A172 (cell line): Measurements from ENCODE around the gene AFG3L2. TPM values are rescaled to one million over a fixed set of nuclear protein-coding genes. Genes with fewer than 3 reads are reported as not detected.
A peak's percentile ranks its signal among the peaks of the same experiment; 100 is the strongest.
"Not testable (repeated sequence)": the region's sequence is repeated elsewhere in the genome, so short reads cannot be mapped to it uniquely, and the experiment has no call there.

Experiments used
- DNase-seq: peaks from one replicate; pipeline ENCODE4 v3.0.0-alpha.2; 2015; ENCODE audit warnings: low spot score
- total RNA-seq: library from RNA; depleted of rRNA; stranded (reverse); fragments of >200 nt; shearing (Covaris generic); gene quantifications from 2 replicates; pipeline ENCODE4 v1.2.3, GENCODE V29; 2014; rRNA removed

AFG3L2 gene
- 94.3 and 98.5 TPM in 2 replicates for total RNA-seq

DNA sequence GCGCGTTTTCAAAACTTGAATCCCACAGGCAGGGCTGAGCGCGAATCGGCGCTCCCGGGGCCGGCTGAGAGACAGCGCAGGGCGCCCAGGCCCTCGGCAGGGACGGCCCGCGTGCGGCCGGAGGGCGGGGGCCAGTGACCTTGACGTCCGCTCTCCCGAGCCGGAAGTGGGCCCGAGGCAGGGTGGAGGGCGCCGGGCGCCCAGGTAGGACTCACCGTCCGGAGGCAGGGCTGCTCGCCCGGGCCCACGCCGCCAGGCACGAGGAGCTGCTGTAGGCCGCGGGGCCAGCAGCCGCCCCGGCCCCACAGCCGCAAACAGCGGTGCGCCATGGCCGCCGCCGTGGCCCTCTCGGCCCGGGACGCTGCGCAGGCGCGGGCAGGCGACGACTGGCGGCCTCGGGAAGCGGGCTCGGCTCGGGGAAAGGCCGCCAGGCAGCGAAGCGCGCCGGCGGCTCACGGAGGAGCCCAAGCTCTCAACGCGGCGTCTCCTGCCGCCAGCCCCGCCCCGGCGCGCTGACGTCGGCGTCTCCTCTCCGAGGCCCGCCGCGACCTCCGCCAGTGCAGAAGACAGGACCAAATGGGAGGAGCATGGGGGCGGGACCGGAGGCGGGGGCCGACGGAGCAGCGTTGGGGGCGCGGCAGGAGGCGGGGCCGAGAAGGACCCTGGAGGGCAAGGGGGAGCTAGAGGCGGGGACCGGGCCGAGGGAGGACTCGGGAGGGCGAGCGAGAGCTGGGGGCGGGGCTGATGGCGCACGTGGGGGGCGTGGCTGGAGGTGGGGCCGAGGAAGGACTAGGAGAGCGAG is at the start of gene AFG3L2:
Gene AFG3L2, minus strand, starts transcription at position 474 of the 802 bp plus-strand sequence. Its CDS starts 145 bp downstream, at position 329.
- peak; percentile 97 for DNase-seq

DNA sequence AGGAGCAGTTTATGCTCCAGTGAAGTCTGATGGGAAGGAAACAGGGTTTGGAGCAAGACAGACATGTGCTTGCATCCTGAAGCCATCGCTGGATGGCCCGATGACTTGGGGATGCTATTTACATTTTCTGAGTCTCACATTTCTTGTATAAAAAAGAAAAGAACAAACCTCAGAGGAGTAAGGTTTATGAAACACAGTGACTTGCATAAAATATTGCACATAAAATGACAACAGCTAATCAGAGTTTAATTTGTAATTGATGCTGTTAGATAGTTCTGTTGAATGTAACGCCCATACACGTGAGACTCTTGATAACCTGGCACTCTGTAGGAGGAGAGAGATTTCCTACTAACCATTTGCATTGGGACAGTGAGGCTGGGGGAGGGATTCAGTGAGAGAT is 47.2 kb upstream of the AFG3L2 start:
- DNase-seq, result no peak

DNA sequence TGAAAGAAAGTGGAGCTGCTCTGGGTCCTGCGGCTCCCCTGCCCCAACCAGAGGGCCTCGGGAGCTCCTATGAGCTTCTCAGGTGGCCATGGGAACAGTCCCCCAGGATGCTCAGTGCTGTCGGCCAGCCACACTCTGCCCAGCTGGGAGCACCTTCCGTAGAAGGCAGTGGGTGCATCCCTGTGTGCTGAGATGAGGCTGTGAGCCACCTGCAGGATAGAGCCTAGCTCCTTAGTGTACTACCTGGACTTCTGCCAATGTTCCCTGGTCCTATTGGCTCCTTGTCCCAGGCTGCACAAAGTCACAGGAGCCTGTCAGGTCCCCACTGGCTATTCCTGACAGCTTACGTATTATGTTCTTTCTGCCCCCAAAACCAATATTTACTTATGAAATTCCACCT is 46.8 kb upstream of the AFG3L2 start:
- no peak for DNase-seq

DNA sequence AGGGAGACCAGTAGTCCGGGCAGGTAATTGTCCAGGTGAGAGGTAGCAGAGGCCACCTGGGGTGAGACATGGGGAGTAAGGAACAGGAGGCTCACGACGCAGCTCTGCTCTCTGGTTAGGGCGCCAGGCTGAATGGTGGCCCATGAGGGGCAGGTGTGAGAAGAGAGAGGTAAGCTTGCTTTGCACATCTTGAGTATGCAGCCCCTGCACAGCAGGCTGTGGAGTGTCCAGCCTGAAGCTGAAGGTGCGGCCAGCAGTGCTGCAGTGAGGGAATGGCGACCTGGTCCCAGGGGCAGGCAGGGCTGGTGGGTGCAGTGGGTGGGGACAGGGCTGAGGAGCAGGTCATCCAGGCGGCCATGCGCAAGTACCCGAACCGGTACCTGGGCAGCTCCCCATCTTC is 46.4 kb upstream of the AFG3L2 start:
- DNase-seq, result no peak

DNA sequence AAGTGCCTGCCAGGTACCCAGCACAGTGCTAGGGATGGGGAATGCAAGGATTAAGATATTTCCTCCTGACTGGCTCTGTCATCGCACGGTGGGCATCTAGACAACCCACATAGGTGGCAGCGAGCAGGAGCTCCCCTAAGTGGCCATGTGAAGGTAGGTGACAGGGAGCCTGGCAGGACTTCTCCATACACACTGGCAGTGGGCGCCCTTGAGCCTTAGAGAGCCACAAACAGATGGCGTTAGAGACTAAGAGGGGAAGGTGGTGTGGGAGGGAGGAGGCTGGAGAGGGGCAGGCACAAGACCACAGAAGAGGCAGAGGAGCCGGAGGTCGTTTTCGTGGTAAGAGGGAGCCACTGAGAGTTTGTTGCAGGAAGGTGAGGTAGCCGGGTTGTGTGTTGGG is 45.9 kb upstream of the AFG3L2 start:
- DNase-seq, result no peak

DNA sequence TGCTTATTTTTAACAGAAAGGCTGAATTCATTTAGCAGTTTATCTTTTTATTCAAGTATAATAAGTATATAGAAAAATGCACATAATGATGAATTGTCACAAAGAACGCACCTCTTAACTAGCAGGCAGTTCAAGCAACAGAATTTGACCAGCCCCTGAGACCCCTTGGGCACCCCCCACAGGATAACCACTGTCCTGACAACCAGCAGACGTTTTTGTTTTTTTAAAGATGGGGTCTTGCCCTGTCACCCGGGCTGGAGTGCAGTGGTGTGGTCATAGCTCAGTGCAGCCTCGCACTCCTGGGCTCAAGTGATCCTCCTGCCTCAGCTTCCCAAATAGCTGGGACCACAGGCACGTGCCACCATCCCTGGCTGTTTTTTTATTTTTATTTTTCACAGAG is 44.7 kb upstream of the AFG3L2 start:
- DNase-seq, result no peak

DNA sequence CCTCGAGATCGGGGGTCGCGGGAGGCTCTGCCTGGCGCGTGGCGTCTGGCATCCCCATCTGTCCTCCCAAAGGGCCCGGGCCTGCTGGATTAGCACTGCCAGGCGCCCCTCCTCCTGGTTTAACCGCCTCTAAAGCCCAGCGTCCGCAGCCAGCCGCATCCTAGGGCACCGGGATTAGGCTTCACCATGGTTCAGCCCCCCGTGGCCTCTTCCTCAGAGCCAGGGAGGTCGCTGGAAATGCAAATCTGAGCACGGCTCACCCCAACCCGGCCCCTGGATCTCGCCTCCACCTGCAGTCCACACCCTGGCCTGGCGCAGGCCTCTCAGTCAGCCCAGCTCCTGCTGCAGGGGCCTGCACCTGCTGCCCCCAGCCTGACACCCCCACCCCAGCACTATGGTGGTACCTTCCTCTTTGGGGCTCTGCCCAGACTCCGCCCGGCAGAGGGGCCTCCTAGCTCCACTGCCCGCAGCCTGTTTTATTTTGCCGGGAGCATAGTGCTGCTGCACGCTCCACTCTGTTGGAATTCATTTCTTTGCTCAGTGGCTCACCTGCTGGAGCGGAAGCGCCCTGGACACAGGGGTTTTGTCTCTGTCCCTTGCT is 43.9 kb upstream of the AFG3L2 start:
- no peak for DNase-seq

DNA sequence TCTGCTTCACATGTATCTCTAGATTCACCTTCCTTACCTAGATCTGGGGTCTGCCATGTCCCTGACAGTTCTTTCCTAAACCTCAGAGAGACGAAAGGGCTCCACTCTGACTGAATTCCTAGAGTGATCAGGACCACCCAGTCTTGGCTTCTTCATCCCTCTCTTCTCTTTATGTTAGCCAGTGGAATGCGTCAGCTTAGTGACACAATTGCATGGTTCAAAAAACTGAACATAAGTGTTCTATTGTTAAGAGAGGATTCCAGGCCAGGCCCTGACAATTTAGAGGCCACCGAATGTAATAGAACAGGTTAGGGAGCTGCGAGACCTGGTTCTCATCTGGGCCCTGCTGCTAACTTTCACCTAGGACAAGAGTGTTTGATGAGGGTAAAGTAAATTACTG is 40.7 kb upstream of the AFG3L2 start:
- DNase-seq, result no peak

DNA sequence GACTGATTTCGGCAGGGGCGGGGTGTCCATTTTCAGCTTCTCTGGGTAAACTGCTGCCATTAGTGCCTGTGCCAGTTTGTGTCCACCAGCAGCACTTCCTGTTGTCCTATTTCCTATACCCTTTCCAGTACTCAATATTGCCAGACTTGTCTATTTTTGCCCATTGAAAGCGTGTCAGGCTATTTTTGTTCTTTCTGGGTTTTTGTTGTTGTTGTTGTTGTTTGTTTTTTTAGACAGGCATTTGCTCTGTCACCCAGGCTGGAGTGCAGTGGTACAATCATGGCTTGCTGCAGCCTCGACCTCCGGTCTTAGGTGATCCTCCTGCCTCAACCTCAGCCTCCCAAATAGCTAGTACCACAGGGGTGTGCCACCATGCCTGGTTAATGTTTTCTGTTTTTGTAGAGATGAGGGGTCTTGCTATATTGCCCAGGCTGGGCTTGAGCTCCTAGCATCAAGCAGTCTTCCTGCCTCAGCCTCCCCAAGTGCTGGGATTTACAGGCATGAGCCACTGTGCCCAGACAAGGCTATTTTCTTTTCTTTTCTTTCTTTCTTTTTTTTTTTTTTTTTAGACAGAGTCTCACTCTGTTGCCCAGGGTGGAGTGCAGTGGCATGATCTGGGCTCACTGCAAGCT is 39.2 kb upstream of the AFG3L2 start:
- no peak for DNase-seq

DNA sequence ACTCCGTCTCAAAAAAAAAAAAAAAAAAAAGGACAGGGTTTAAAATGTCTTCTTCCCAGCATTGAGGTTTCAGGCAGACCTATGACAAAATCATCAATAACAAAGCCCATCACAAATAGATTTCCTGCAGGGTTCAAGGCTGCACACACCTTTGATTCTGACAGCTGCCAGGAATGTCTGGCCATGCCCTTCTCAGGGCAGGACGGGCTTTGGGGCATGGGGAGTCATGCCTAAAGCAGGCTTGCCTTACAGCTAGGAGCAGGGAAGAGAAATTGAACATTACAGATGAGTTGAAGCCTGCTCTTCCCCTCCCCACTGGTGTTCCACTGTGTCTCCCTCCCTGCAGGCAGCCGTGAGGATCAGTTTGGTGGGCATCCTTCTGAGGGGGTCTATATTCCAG is 34.4 kb upstream of the AFG3L2 start:
- DNase-seq, result no peak

DNA sequence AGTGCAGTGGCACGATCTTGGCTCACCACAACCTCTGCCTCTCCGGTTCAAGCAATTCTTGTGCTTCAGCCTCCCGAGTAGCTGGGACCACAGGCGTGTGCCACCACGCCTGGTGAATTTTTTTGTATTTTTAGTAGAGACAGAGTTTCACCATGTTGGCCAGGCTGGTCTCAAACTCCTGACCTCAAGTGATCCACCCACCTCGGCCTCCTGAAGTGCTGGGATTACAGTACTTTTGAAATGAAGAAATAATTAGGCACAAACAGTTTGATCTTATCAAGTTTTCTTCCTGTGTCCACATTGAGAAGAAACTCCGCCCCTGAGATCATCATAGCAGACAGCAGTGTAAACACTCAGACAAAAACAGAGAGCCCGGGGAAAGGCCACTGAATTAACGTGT is 33.7 kb upstream of the AFG3L2 start:
- not testable (repeated sequence) for DNase-seq

DNA sequence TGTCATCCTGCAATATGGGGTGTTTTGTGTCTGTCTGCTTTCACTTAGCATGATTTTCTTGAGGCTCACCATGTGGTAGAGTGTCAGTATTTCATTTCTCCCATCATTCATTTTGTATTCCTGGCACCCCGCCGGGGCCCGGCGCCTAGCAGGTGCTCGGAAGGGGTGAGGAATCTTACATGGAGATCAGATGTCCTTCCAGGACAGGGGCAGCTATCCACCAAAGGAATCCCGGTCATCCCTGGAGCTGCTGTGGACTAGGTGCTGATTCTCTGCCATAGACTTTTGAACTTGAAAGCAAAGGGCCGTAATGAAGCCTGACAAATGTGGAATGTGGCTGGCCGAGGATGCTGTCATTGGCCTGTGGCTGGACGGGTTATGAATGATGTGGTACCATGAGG is 33.1 kb upstream of the AFG3L2 start:
- no peak for DNase-seq

DNA sequence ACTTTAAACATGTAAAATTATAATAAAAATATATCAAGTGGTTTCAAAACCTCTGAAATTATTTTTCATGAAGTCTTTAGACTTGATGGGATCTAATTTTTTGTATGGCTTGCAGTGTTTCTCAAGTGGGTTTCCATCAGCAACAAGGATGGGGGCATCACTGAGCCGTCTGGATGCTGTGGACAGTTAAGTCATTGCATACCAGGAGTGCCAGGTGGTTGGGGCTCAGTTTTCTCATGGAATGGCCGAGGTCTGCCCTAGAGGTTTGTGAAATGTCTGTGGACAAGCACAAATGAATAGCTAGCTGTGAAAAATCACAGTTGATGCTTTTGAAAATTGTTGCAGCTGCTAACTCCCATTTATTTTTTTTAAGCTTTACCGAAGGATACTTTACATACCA is 32.4 kb upstream of the AFG3L2 start:
- no peak for DNase-seq

DNA sequence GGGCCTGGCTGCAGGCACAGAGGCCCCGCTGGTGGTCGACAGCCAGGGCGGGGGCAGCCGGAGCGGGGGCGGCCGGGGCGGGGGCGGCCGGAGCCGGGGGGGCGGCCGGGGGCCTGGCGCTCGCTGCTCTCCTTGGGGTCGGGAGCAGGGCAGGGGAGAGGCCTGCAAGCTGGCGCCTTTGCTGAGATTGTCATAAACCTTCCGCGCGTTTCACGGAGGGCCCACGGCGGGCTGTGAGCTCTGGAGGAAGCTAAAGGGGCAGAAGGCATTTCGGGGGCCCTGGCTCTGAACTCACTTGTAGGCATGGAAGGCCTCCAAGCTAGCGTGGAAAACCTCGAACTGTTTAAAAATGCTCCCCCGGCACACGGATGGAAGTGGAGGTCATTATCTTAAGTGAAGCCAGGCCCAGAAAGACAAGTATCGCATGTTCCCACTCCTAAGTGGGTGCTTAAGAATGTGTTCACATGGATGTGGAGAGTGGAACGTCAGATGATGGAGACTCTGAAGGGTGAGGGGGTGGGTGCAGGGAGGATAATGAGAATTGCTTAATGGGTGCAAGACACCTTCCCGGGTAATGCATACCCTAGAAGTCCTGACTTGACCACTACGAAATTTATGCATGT is 31.3 kb upstream of the AFG3L2 start:
- no peak for DNase-seq

DNA sequence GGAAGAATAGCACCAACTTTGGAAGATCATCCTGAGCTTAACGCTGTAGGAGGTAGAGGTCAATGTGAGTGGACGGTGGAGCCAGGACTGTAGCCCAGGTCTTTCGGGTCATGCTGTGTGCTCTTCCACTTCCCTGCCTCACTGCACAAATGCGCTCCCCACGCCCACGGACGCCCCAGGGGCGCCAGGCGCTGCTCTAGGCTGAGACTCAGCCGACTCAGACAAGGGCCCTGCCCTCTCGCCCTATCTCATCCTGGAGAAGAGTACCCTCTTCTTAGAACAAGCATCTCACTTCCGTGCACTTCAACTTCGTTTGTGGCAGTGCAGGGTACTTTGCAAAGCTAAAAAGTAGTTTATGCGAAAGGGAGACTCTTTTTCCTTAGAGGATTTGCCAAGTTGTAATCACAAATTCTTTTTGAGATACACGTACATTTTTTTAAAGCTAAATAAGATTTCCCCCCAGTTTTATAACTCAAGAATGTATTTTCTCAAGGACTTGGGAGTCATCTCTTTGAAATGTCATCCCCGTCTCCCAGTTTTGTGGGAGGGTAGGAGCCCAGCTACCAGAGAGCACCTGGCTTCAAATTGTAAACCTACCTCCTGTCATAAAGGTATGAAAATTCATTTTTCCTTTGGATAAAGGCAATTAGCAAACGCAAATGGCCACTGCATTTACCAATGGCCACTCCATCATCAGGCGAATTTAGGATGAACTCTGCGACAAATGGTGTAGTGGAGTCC is 29.5 kb upstream of the AFG3L2 start:
- no peak for DNase-seq

DNA sequence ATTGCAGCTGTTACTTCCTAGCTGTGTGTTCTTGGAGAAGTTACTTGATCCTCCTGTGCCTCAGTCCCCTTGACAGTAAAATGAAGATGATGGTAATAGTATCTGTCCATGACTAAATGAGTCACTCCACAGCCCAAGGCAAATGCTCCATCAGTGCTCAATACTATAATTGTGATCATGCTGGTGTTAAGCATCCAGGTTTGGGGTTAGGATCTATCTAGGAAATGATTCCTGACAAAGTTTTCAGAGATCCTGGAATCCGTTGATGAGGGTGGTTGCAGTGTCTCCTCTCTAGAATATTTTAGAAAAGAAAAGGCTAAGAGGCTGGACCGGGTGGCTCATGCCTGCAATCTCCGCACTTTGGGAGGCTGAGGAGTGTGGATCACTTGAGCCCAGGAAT is 28.0 kb upstream of the AFG3L2 start:
- DNase-seq, result no peak

DNA sequence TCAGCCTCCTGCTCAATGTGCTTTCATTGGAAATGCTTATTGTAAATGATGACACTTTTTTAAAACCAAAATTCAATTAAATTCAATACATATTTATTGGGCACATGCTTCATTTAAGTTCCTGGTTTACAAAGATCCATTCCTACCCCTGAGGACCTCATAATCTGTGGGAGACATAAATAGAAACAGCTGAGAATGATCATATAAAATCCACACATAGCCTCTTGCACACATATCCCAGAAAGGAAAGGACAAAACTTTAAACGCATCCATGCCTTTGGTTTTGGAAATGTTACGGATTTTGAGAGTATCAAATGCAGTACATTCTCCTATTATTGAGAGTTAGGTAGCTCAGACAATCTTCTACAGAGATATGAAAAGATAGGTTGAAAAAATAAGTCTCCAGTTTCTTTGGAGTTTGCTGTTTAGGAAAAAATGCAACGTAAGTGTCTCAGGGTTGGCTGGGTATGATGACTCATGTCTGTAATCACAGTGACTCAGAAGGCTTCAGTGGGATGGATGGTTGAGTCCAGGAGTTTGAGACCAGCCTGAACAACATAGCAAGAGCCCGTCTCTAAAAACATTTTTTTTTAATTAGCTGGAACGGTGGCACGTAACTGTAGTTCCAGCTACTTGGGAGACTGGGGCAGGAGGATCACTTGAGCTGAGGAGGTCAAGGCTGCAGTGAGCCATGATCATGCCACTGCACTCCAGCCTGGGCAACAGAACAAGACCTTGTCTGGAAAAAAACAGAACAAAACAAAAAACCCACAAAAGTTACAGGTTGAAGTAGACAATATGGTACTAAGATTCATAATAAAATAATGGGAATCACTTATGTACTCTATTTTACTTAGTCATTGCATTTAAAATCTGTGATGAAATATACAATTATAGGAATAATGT is 26.8 kb upstream of the AFG3L2 start:
- peak; percentile 89 for DNase-seq

DNA sequence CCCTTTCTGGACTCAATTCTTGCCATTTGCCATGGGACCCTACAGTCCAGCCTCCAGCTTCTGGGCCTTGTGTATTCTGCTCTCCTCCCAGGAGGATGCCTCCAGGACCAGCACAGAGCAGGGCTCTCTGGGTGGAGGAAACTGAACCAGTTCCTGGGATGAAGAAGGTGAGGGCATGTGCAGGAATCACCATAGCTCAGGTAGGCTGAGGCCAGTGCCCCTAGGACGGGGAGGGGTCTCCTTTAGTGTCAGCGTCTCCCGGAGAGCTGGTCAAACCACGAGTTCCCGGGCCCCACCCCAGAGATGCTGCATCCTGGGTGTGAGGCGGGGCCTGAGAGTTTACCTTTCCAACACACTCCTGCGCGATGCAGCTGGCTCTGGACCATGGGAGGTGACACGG is 24.9 kb upstream of the AFG3L2 start:
- DNase-seq, result no peak

DNA sequence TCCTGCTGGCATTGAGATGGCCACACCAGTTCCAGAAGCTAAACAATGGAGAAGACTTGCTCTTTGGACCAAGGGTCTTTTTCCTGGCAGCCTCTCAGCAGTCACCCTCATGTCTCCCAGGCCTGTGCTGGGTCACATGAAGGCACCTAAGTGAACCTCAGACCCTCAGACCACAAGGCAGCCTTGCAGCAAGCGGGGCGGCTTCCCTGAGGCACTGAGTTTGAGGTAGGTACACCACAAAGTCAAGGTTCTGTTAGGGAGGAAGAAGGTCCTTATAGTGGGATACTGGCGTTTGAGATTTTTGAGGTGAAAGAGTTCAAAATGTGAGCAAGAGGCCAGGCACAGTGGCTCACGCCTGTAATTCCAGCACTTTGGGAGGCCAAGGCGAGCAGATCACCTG is 22.2 kb upstream of the AFG3L2 start:
- DNase-seq, result no peak

DNA sequence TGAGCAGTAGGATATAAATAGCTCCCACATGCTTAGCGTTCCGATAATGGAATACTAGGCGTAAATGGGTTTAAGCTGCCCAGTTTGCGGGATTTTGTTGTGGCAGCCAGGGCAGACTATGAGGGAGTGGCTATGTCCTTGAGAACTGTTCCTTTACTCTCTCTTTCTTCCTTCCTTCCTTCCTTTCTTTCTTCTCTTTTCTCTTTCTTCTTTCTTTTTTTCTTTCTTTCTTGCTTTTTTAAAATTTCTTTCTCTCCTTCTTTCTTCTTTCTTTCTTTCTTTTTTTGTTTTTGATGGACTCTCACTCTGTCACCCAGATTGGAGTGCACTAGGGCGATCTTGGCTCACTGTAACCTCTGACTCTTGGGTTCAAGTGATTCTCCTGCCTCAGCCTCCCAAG is 21.6 kb upstream of the AFG3L2 start:
- DNase-seq, result no peak

DNA sequence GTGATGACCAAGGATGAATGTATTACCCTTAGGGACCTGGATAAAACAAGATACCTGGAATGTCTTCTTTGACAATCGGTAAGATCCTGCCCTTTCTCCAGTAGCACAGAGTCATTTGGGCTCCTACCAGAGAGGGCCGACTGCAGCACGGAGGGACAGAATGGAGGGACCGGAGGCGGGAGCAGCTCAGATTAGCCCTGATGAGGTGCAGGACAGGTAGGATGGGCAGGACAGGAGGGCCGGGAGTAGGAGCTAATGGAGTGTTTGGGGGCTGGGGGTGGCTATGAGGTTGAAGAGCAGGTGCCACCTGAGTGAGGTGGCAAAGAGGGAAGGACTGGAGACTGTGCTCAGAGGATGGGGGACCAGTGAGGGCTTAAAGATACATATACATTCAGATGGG is 20.8 kb upstream of the AFG3L2 start:
- no peak for DNase-seq
